Measurements from ENCODE around the gene CHAF1A.

CHAF1A gene

GRCh38 chr19:4406626-4407025, 4.2 kb downstream of the CHAF1A start:
- Histone ChIP-seq H2AFZ (ENCODE audit: low read length) (no peak overlapping the region), H3K4me1 (ENCODE audit: insufficient read depth, low read length, poor library complexity, severe bottlenecking) (peaks cover 31% of the 10 kb centered on the region), H3K36me3 (ENCODE audit: insufficient read depth, low read length) (peaks cover 33% of the 10 kb centered on the region; the same call in 1 of the 2 replicates), H3K79me2 (ENCODE audit: insufficient read depth, low read length) (peaks cover 90% of the 10 kb centered on the region), H3K9ac (ENCODE audit: low read depth, low read length, poor library complexity, severe bottlenecking) (no peak overlapping the region), H3K4me2 (ENCODE audit: low read depth, low read length, poor library complexity, severe bottlenecking) (no peak overlapping the region), H3K9me3 (ENCODE audit: insufficient read depth, low read depth, low read length) (no peaks in the 10 kb centered on the region), H4K20me1 (ENCODE audit: insufficient read depth, low read length, poor library complexity, severe bottlenecking) (peaks cover 56% of the 10 kb centered on the region), H3F3A (ENCODE audit: low read depth) (no peaks in the 10 kb centered on the region), H3K4me3 (ENCODE audit: low read length, poor library complexity, severe bottlenecking) (no peak overlapping the region), H3K9me2 (replicated peaks; ENCODE audit: low read depth, low read length) (no peaks in the 10 kb centered on the region), H3K27me3 (ENCODE audit: insufficient read depth, low read length, poor library complexity, severe bottlenecking) (peaks cover 5% of the 10 kb centered on the region)
- no peak for TF ChIP-seq CTCF (conservative IDR thresholded peaks at IDR 0.05; ENCODE audit: low read length)
- no peak for TF ChIP-seq EZH2phosphoT487 (IDR thresholded peaks at IDR 0.05; ENCODE audit: borderline replicate concordance)

- Histone ChIP-seq H4K20me1 (ENCODE audit: insufficient read depth, low read length, poor library complexity, severe bottlenecking) (peaks cover 56% of the 10 kb centered on the region), H3K27me3 (ENCODE audit: insufficient read depth, low read length, poor library complexity, severe bottlenecking) (no peaks in the 10 kb centered on the region), H3K4me3 (ENCODE audit: low read length, poor library complexity, severe bottlenecking) (no peak overlapping the region), H3F3A (ENCODE audit: low read depth) (no peaks in the 10 kb centered on the region), H3K9me2 (replicated peaks; ENCODE audit: low read depth, low read length) (no peaks in the 10 kb centered on the region), H3K79me2 (ENCODE audit: insufficient read depth, low read length) (peaks cover 98% of the 10 kb centered on the region), H2AFZ (ENCODE audit: low read length) (no peak overlapping the region), H3K4me2 (ENCODE audit: low read depth, low read length, poor library complexity, severe bottlenecking) (no peak overlapping the region), H3K4me1 (ENCODE audit: insufficient read depth, low read length, poor library complexity, severe bottlenecking) (peaks cover 20% of the 10 kb centered on the region), H3K9ac (ENCODE audit: low read depth, low read length, poor library complexity, severe bottlenecking) (no peak overlapping the region), H3K9me3 (ENCODE audit: insufficient read depth, low read depth, low read length) (no peaks in the 10 kb centered on the region), H3K36me3 (ENCODE audit: insufficient read depth, low read length) (peaks cover 56% of the 10 kb centered on the region; the same call in 1 of the 2 replicates)
- TF ChIP-seq CTCF (conservative IDR thresholded peaks at IDR 0.05; ENCODE audit: low read length) (no peak), EZH2phosphoT487 (IDR thresholded peaks at IDR 0.05; ENCODE audit: borderline replicate concordance) (no peak)
These were observed 6.9 kb downstream of the CHAF1A start for GRCh38 chr19:4409123-4409933.

GRCh38 chr19:4413588-4413987, 11.1 kb downstream of the CHAF1A start:
- Histone ChIP-seq H4K20me1 (ENCODE audit: insufficient read depth, low read length, poor library complexity, severe bottlenecking) (peaks cover 59% of the 10 kb centered on the region), H3K4me2 (ENCODE audit: low read depth, low read length, poor library complexity, severe bottlenecking) (no peak overlapping the region), H3K27me3 (ENCODE audit: insufficient read depth, low read length, poor library complexity, severe bottlenecking) (no peaks in the 10 kb centered on the region), H3K9me3 (ENCODE audit: insufficient read depth, low read depth, low read length) (no peaks in the 10 kb centered on the region), H3K79me2 (ENCODE audit: insufficient read depth, low read length) (peaks cover 92% of the 10 kb centered on the region), H2AFZ (ENCODE audit: low read length) (no peak overlapping the region), H3K4me3 (ENCODE audit: low read length, poor library complexity, severe bottlenecking) (no peak overlapping the region), H3K36me3 (ENCODE audit: insufficient read depth, low read length) (peaks cover 54% of the 10 kb centered on the region; the same call in 1 of the 2 replicates), H3K4me1 (ENCODE audit: insufficient read depth, low read length, poor library complexity, severe bottlenecking) (peaks cover 5% of the 10 kb centered on the region), H3K9me2 (replicated peaks; ENCODE audit: low read depth, low read length) (no peaks in the 10 kb centered on the region), H3K9ac (ENCODE audit: low read depth, low read length, poor library complexity, severe bottlenecking) (no peak overlapping the region), H3F3A (ENCODE audit: low read depth) (no peaks in the 10 kb centered on the region)
- TF ChIP-seq CTCF (conservative IDR thresholded peaks at IDR 0.05; ENCODE audit: low read length): no peak
- no peak for TF ChIP-seq EZH2phosphoT487 (IDR thresholded peaks at IDR 0.05; ENCODE audit: borderline replicate concordance)
